Retinal pigment epithelial cell (primary cell): ENCODE results near the gene UGT1A6.

Source experiments
- DNase-seq: peaks from one replicate; pipeline ENCODE4 v3.0.0-alpha.2; 2010; ENCODE audit warnings: low read depth
- H3K4me3 ChIP-seq: 2 replicates; pipeline ENCODE4 v1.5.1; 2011; ENCODE audit warnings: mild to moderate bottlenecking, low read length, control low read depth, moderate library complexity
- TF ChIP-seq, protein P1 (sequence below): conservative IDR thresholded peaks from 2 replicates; pipeline ENCODE4 v1.5.1; 2011; ENCODE audit warnings: low read depth, low read length, control low read depth, inconsistent platforms

Gene UGT1A6

DNA sequence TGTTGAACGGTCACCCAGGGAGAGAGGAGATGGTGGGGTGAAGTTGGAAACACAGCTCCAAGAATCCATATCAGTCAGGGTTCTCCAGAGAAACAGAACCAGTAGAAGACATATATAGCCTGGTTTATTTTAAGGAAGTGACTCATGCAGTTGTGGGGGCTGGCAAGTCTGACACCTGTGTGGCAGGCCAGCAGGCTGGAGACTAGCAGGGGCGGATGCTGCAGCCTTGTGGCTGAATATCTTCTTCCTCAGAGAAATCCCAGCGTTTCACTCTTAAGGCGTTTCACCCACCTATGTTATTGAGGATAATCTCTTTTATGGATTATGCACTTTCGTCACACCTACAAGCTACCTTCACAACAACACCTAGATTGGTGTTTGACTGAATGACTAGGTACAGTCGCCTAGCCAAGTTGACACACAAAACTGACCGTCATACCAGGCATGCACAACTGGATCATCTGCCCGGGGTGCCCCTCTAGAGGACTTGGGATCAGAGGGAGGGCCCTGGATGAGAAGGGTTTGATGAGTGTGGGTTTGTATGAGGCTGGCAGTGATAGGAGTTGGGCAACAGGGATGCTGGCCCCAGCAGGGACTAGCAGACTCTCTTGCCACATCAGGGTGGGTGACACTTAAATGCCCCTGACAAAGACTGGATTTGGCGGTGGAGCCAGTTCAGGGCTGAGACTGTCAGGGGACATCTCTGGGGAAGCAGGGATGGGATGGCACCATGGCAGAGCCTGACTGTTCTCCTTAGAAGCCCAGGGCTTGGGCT lies 108.9 kb downstream of the UGT1A6 start:
- no peak overlapping the region for H3K4me3 ChIP-seq
- TF ChIP-seq, protein P1, sequence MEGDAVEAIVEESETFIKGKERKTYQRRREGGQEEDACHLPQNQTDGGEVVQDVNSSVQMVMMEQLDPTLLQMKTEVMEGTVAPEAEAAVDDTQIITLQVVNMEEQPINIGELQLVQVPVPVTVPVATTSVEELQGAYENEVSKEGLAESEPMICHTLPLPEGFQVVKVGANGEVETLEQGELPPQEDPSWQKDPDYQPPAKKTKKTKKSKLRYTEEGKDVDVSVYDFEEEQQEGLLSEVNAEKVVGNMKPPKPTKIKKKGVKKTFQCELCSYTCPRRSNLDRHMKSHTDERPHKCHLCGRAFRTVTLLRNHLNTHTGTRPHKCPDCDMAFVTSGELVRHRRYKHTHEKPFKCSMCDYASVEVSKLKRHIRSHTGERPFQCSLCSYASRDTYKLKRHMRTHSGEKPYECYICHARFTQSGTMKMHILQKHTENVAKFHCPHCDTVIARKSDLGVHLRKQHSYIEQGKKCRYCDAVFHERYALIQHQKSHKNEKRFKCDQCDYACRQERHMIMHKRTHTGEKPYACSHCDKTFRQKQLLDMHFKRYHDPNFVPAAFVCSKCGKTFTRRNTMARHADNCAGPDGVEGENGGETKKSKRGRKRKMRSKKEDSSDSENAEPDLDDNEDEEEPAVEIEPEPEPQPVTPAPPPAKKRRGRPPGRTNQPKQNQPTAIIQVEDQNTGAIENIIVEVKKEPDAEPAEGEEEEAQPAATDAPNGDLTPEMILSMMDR, result no peak
- no peak for DNase-seq

DNA sequence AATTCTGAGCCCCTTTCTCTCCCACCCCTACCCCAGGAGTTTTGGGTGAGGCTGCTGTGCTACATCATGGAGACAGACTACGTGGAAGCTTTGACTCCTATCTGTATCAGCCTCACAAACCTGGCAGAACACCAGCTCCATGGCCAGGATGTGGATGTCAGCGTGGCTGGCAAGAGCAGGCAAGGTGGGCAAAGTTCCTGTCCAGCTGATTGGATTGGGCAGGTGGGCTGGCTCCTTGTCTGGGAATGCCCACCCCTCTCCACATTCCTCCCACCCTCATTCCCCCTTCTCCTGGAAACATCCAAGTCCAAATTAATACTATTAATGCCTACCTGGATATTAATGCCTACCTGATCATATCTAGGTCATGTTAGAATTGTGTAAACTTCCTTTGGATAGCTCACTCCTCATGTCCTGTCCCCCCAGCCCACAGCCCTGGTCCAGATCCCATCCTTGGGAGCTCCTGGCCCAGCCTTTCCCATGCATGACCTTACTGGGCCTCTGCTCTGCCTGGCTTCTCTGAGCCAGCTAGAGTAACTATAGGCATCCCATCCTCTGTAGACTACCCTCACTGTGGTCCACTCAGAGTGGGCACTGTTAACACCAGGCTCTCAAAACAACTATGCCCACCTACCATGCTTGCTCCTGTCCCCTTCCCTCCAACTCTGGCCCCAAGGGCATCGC lies 109.6 kb downstream of the UGT1A6 start:
- TF ChIP-seq, protein P1, result no peak

DNA sequence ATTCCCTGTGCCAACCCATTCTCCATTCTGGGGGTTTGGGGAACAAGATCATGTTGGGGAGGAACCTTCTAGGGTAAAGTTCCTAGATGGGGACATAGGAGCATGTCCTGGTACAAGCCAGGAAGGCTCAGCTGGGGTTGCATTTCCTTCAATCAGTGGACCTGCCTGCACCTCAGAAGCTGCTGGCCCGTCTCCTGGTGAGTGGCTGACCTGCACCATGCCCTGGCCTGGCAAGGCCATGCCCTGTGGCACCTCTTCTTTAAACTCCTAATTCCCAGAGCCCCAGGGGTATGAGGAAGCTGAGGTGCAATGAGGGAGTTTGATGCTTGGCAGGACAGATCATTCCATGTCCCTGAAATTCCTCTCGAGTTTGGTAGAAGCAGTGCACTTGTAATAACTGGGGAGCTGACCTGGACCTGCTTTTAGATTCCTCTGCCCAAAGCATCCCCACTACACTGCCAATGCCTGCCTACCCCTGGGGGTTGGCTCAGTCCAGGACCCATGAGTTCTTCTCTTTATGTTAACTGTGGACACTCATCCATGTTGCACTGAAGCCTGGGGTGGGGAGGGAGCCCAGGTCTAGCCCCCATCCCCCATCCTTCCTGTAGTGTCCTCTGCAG lies 110.7 kb downstream of the UGT1A6 start:
- TF ChIP-seq, protein P1, result no peak
- H3K4me3 ChIP-seq, result no peak overlapping the region
- no peak for DNase-seq

More for the DNA sequence above, 109.6 kb downstream of the UGT1A6 start:
- no peak overlapping the region for H3K4me3 ChIP-seq
- DNase-seq, result no peak

DNA sequence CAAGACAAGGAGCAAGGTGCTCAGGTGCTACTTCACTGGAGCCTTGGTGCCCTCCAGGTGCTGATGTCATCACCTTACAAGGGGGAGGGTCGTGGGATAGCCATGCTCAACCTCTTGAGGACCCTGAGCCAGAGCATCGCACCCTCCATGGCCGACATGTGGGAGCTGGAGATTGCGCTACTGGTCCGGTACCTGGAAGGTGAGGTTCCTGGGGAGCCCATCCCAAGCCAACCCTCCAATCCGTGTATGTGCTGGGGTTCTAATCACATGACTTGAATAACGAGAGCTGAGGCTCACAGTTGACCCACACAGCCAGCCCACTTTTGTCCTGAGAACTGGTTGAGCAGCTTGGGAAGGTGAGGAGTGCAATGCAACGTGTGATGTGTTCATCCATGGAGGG lies 111.3 kb downstream of the UGT1A6 start:
- DNase-seq, result no peak
- H3K4me3 ChIP-seq, result no peak overlapping the region
- TF ChIP-seq, protein P1, result no peak

DNA sequence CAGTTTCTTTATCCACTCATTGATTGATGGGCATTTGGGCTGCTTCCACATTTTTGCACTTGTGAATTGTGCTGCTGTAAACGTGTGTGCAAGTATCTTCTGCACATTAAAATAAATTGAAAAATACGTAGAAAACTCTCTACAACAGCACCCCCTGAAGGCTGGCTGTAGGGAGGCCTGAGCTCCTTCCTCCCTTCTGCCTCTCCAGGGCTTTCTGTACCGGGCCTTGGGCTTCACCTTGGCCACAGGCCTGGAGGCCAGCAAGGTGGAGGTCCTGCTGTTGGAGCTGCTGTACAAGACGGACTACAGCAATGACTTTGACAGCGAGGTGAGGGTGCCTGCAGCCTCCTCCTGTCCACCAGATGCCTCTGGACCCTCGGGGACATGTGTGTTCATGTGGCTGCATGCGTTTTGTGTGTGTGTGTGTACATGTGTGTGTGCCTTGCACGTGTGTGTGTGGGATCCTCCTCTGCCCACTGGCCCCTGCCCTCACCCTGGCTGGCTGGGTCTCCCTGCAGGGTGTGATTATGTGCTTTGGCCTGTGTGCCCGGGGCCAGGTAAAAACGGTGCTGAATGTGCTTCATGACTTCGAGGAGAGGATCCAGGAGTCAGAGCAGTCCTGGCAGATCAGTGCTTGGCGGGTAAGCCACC lies 114.7 kb downstream of the UGT1A6 start:
- no peak overlapping the region for H3K4me3 ChIP-seq
- DNase-seq, result no peak
- TF ChIP-seq, protein P1, result no peak

DNA sequence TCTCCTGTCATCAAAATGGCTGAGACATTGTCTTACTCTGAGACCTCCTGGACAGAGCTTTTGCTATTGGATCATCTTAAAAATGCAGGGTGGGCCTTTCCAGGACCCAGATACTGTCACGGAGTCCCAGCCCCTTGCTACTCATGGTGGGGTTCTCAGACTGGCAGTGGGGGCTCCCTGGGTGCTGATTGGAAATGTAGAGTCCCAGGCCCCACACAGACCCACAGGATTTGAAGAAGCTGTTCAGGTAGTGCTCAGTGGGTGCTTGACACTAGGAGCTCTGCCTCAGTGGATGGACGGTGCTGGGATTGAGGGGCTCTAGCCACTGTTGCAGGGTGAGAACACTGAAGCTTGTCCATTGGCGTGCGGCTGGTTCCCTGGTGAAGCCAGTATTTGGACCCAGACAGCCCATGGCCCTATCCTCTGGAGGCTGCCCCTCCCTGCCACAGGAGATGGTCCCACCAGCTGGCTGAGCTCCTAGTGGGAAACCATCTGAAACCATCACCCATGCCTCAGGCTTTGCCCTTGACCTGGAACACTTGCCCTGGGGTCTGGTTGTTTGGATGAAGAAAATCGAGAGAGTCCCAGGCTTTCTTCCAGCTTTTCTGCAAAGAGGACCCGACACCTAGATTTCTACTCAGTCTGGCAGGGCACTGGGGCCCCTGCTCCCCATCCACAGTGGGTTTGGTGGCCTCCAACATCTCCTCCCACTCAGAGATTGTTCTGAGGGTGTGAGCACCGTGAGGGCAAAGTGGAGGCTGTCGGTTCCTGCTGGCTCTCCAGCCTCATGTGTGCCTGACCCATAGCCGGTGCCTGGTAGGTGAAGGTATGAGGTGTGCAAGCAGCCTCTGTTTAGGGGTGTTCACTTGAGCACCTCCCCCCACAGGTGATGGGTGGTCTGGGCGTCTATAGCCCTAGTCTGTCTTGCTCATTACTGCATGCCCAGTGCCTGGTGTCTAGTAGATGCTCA lies 115.6 kb downstream of the UGT1A6 start:
- H3K4me3 ChIP-seq, result no peak overlapping the region
- no peak for DNase-seq
- TF ChIP-seq, protein P1, result no peak
